Left renal pelvis (tissue), 4 donors: ENCODE data around the gene PIK3CD. TPM values are rescaled to one million over a fixed set of nuclear protein-coding genes. Genes with fewer than 3 reads are reported as not detected.
"Not testable (repeated sequence)": the region's sequence is repeated elsewhere in the genome, so short reads cannot be mapped to it uniquely, and the experiment has no call there.

Experiments used
- DNase-seq, 4 donors: peaks; one replicate each; pipeline ENCODE4 v3.0.0-alpha.2; 2013; ENCODE audit warnings: low read depth in 4 of 4, low spot score in 3 of 4
- polyA plus RNA-seq, 4 donors: library from polyadenylated mRNA; unstranded; fragments of 120-200 nt; gene quantifications; one replicate each; pipeline ENCODE4 v1.2.1, GENCODE V29; 2013; ENCODE audit not compliant: insufficient read length in 4 of 4

Gene PIK3CD
- polyA plus RNA-seq, 4 donors = 3.6 to 8.9 (median 6.0) TPM

DNA sequence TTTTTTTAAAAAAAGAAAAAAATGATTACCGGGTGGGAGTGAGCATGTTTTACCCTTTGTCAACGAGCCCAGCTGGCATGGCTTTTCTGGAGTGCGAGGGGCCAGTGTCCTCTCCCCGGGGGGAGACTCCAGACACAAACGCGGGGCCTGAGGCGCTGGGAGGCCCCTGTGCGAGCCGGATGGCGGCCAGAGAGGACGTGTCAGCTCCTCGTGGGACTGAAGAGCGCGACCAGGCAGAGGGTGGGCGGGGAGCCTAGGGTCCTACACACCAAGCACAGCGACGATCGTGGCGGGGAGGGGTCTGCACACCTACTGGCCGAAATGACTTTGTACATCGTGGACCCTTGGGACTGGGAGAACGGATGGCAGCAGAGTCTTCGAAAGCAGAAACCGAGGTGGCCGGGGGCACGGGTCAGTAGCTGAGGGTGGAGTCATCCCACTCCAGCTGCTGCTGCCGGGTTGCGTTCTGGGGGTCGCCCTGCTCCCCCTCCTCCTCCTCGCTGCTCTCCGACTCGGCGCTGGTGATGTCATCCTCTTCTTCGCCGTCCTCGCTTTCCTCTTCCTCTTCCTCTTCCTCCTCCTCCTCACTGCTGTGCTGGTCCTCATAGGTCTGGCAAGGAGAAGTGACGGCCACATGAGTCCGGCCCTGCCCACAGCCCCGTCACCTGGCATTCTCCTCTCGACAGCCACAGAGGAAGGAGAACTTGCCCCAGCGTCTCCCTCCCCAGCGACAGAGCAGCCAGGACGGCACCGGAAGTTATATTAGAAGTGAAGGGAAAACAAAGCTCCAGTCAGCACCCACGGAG, 78.8 kb downstream of the PIK3CD start:
- no peak for DNase-seq

DNA sequence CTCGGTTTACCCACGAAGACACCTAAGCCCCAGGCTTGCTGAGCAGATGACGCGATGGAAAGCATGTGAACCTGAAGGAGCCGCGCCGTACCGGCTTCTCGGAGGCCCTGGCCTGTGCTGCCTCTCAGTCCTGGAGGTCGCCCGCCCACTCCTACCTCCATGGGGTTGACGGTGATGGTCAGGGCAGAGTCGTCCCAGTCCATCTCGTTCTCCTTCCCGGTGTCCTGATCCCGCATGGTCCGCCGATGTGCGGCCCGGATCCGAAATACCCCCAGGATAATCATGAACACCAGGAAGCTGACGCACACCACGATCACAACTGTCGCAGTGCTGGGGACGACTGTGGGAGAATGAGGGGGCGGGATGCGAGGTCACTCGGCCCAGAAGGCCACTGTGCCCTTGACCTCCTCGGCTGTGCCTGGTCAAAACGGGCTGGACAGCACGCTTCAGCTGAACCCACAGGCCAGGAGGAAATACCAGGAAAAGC, 79.6 kb downstream of the PIK3CD start:
- DNase-seq = no peak

- no peak for DNase-seq
Observed at GRCh38 chr1:9731561-9731960, 80.0 kb downstream of the PIK3CD start.

DNA sequence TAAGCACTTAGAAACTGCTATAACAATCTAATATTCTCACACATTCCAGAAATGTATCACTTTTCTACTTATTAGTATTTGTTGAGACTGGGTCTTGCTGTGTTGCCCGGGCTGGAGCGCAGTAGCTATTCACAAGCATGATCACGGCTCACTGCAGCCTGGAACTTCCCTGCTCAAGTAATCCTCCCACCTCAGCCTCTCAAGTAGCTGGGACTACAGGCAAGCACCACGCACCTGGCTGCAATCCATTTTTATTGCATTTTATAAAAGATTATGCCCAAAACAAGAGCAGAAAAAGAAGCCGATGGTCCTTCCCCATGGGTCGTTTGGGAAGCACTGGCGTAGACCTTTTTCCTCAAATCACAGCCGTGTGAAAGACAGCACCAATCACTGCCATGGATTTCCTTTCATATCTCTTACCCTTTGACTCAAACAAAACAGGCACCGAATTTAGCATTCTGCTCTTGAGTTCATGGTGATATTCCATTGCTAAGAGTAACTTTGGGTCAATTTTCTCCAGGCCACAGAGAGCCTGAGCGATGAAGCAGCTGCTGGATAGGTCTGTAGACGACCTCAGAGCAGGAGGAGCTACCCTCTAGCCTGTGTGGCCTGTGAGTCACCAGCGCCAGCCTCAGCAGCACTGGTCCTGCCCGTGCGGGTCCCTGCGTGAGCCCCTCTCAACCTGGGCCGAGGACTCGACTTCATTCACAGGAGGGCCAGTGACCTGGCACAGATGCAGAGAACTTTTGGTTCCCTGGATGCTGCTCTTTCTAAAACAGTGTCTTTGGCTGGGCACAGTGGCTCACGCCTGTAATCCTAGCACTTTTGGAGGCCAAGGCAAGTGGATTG, 80.8 kb downstream of the PIK3CD start:
- DNase-seq = no peak

DNA sequence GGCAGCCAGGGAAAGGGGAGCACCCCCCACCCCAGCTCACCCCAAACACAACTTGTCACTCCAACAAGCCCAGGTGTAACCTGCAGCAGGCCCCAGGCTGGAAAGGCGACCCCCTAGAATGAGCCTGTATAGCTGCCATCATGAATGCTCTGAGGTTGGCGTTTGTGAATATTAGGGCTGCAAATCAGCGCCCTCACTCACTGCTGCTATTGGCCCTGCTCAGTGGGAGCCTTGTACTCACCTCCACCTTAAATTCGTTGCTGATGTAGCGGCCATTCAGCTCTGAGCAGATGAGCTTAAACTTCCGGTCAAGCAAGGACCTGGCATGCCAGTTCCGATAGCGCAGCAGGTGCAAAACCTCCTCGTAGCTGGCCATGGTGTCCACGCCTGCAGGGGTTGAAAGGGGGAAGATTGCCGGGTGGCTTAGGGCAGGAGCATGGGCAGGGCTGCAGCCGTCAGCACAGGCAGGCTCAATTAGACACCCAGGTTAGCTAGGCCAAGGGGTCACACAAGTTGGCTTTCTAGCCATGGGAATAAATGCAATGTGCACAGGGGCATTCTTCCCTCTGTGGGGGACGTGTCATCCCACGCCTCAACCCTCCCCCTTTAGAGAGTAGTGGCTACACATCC, 81.7 kb downstream of the PIK3CD start:
- no peak for DNase-seq

- DNase-seq = no peak
Observed at GRCh38 chr1:9735800-9736199, 84.3 kb downstream of the PIK3CD start.

DNA sequence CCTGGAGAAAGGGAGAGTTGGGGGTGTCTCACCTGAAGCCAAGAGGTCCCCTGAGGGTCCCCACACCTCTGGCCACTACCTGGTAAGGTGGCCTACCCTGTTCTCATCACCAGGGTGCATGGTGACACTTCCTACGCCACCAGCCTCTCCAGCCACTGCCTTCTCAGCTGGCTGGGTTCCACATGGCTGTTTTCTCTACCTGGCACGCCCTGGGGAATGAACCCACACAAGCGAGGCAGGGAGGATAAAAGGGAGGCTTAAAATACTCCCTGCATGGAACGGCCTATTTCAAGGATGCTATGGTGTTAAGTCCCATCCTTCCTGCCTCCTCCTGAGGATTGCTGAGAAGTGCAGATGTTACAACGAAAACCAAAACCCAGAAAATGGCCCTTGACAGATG, 84.7 kb downstream of the PIK3CD start:
- DNase-seq = no peak

GRCh38 chr1:9737057-9737456, 85.5 kb downstream of the PIK3CD start:
- DNase-seq = no peak

- no peak for DNase-seq
Observed at GRCh38 chr1:9737671-9738070, 86.1 kb downstream of the PIK3CD start.

DNA sequence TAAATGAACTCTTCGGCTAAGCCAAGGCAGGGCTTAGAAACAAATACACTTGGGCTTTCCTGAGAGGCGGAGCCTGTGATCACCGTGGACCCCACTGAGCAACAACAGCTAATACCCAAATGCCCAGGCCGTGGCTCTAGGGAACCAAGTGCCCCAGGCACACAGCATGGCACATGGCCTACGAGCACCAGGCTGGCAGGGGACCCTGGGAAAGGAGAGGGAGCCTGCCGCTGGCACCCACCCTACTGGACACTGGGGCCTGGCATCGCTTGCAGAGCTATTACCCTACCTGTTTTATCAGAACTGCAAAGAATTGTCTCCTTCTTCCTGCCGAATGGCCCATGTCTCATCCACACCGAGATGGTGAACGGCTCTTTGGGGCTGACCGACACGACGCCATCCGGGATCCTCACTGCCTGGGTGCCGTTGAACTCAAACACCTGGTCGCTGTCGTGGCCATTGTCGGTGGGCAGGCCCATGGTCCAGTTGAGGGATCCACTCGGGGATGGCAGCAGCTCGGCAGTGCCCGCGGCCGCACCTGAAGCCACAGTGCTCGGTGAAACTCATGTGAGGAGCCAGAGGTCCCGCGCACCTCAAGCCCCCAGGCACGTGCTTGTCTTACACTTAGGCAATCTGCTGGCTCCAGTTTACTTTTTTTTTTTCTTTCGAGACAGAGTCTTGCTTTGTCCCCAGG, 92.7 kb downstream of the PIK3CD start:
- DNase-seq = no peak

- DNase-seq = no peak
Observed at GRCh38 chr1:9746211-9746610, 94.7 kb downstream of the PIK3CD start.

DNA sequence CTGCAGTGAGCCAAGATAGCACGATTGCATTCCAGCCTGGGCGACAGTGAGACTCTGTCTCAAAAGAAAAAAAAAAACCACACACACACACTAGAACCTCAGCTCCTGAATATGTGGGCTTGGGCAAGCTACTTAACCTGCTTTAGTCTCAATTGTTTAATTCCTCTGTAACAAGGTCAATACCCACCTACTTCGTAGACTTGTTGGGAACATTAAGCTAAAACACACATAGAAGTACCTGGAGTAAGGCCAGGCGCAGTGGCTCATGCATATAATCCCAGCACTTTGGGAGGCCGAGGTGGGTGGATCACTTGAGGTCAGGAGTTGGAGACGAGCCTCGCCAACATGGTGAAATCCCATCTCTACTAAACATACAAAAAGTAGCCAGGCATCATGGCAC, 95.1 kb downstream of the PIK3CD start:
- no peak for DNase-seq

- not testable (repeated sequence) for DNase-seq
Observed at GRCh38 chr1:9748391-9748790, 96.9 kb downstream of the PIK3CD start.

- no peak for DNase-seq
Observed at GRCh38 chr1:9749361-9749760, 97.8 kb downstream of the PIK3CD start.

GRCh38 chr1:9751971-9752370, 100.4 kb downstream of the PIK3CD start:
- no peak for DNase-seq

- DNase-seq = no peak
Observed at GRCh38 chr1:9753121-9753531, 101.6 kb downstream of the PIK3CD start.

DNA sequence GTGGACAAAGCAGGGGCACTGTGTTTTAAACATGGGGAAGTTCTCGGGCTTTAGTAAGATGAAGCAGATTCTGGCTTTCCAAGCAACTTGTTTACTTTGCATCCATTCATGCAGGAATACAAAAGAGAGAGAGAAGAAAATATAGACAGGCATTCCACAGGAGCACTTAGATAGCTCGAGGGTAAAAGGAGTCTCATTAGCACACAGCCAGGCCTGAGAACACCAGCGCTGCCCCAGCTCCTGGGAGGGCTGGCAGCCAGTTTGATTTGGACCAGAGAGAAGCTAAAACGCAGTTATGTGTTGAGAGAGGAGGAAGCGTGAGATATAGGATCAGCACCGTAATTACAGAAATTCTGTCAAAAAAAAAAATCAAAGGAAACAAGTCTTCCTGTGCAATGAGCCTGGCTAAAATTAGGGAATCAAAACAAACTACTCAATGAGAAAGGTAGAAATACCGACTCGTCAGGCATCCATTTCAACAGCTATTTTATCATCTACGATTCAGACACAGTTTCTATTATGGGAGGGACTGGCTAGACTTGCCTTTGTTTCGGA, 104.0 kb downstream of the PIK3CD start:
- no peak for DNase-seq

GRCh38 chr1:9758559-9759121, 107.1 kb downstream of the PIK3CD start:
- no peak for DNase-seq

GRCh38 chr1:9759939-9760338, 108.4 kb downstream of the PIK3CD start:
- no peak for DNase-seq

- no peak for DNase-seq
Observed at GRCh38 chr1:9760824-9761223, 109.3 kb downstream of the PIK3CD start.
